HTR-8/SVneo (cell line): ENCODE results near the gene CYP46A1.

ENCODE experiments used
- DNase-seq: peaks from one replicate; pipeline ENCODE4 v3.0.0; 2011; ENCODE audit warnings: low spot score, mixed read lengths; ENCODE audit not compliant: insufficient read length
- FAIRE-seq: peaks from 2 replicates; lab custom pipeline; 2011; peaks lifted over from hg19 to GRCh38; lab: Jason Lieb, UNC

Gene CYP46A1

DNA sequence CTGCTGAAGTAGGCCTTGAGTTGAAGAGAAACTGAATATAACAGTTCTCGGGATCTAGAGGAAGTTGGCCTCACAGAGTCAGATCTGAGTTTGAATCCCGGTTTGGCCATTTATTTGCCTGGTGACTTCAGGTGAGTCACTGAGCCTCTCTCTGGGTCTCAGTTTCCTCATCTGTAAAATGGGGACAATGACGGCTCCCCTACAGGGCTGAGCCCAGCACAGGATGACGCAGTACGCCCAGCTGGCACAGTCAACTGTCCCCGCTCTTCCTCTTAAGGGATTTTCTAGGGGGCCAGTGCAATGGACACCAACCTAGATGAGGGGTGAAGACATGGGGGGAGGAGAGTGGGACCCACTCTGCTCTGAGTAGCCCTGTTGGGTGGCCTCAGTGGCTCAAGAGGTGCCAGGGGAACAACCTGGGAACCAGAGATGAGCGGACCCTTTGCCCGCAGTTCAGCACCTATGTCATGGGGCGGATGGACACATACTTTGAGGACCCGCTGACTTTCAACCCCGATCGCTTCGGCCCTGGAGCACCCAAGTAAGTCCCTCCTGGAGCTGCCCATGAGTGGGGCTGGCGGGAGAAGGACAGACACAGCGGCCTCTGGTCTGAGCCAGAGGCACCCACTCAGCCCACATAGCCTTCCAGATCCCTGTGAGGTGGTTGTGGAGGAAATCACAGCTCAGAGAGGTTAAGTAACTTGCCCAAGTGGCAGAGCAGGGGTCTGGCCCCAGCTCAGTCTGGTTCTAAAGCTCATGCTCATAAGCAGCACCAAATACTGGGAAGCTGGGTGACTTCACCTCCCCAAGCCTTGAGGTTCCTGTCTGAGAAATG, 41.1 kb downstream of the CYP46A1 start:
- DNase-seq (no peak), FAIRE-seq (no peak)

DNA sequence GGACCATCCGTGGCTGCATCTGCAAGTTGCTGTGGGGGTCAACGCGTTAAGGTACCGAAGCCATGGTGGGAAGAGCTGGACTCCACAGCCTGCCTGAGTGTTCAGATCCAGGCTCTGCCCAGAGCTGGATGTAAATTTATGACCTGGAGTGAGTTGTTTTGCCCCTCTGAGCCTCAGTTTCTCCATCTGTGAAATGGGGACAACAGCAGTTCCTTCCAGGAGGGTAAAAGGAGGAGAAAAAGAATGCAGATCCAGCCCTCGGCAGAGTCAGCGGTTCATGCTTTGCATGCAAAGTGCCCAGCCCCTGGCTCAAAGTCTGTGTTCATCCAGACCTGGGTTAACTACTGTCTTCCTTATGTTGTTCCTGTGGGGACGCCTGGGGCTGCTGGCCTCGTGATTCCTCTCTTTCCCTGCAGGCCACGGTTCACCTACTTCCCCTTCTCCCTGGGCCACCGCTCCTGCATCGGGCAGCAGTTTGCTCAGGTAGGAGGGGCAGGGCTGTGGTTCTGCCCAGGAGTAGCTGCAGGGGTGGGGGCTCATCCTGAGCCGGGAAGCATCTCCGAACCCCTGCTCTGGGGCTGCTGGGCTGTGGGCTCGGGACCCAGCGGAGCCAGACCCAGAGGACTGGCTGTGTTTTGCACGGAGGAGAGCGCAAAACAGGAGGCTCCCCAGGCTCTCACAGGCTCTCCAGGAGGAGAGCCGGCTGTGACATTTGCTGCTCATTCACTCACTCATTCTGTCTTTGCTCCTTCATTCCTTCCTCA, 41.9 kb downstream of the CYP46A1 start:
- DNase-seq = no peak
- no peak for FAIRE-seq

DNA sequence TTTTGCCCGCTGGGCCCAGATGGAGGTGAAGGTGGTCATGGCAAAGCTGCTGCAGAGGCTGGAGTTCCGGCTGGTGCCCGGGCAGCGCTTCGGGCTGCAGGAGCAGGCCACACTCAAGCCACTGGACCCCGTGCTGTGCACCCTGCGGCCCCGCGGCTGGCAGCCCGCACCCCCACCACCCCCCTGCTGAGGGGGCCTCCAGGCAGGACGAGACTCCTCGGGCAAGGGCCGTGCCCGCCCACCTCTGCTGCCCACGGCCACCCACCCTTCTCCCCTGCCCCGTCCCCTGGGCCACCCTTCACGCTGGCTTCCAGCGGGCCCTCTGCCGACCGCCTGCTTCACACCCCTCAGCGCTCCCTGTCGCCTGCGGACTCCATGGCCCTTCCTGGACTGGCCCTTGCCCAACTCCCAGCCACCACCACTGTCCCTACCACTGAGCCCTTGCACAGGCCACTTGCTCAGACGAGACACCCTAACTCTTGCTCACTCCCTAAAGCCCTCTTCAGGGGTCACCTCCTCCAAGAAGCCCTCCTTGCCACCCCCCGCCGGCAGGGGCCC, 42.5 kb downstream of the CYP46A1 start:
- FAIRE-seq (no peak), DNase-seq (no peak)

DNA sequence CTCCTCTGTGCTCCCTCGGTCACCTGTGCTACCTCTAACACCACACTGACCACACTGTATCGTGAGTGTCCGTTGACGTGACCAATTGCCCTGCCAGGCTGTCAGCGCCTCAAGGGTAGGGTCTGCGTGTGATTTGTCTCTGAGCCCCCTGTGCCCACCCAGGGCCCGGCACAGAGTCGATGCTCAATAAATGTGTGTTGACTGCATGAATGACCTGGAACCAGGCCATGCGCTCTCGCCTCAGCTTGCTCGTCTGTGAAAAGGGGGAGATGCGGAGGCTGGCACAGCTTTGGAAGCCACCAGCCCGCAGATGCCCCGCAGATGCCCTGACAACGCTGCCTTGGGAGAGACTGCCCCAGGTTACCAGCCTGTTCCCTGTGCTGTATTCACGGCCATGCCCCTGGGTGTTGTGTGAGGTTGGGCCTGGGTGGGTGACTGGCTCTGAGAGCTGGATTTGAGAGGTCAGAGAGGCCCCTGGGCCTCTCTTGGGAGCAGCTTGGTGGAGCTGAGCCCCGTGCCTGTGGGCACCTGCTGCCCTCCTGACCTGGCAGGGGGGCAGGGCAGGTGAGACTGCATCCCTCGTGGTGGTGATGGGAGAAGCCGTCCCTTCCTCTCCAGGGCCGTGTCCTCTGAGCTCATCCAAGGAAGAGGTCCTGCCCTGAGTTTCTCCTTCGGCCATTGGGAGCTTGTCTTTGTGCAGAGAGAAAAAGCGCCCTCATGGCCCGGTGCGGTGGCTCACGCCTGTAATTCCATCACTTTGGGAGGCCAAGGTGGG, 43.2 kb downstream of the CYP46A1 start:
- FAIRE-seq = no peak
- DNase-seq = no peak

DNA sequence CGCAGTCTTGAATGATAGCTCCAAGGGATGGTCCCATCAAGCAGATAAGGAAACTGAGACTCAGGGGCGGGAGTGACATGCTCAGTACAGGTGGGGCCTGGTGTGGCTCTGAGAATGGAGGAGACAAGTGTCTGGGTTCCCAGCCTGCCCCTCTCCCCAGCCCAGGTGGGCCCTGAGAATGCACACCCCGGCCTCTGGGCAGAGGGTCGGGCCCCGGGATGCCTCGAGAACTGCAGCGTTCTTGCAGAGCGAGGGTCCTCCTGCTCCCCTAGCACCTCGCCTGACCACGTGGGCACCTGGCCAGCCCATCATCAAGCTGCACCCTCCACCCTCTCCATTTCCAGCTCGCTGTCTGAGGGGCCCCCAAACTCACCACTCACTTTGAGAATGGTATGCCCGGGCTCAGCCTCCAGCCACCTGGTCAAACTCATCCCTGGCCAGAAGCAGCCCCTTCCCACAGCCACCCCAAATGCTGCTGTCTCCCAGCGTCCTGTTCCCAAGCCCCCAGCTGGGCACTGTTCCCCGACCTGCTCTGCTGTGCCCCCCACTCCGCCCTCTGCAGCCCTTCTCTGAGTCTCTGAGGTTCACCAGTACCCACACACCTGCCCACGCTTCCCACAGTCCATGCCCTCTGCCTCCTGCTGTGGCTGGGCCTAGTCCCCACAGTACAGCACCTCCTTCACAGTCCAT, 44.3 kb downstream of the CYP46A1 start:
- DNase-seq (no peak), FAIRE-seq (no peak)

DNA sequence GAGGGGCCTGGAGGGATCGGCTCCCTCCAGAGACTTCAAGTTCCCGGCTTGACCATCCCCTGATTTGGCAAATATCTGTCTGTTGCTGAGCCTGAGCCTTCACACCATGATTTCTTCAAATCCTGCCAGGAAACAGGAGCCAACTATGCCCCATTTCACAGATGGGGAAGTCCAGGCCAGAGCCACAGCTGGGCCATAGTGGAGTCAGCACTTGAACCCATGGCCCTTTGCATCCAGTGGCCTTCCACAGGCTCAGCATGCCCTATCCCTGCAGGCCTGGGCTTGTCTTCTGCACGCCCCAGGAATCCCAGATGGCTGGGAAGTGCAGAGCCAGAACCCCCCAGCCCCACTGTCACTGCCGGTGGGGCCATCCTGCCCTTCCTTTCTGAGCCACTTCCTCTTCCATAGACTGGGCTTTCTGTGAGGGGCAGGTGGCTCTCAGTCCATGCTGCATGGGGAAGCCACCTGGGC, 44.9 kb downstream of the CYP46A1 start:
- DNase-seq (no peak), FAIRE-seq (no peak)

DNA sequence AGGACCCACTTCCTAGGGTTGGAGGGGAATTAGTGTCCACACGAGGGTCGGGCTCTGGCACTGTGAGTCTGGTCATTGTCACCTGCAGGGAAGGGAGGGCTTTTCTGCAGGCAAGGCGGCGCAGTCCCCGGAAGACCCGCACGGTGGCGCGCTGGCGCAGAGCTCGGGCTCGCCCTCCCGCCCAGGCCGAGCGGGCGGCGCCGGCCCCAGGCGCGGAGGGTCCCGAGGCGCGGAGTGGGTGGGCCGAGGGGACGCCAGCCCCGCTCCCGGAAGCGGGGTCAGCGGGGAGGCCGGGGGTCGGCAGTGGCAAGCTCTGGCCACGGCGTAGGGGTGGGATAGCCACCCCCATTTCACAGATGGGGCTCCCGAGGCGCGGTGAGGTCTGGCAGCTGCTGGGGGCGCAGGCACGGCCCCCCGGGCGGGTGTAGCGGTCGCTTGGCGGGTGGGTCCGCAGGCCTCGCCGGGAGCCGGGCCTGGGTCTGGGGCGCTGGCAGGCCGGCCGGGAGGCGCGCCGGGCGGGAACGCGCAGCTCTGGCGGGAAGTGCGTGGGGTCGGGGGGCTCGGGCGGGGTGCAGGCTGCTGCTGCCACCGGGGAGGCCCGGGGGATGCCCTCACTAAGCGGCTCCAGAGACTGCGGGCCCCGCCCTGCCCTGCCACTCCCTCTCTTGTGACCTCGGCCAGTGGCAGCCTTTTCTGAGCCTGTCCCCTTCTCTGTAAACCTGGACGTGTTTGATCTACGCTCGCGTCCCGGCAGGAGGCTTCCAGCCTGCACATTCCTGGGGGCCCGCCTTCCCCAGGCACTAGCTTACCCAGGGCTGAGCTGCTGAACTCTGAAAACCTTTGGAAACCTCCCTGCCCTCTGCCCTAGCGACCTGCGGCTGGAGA, 46.1 kb downstream of the CYP46A1 start:
- FAIRE-seq = peak; percentile 79

DNA sequence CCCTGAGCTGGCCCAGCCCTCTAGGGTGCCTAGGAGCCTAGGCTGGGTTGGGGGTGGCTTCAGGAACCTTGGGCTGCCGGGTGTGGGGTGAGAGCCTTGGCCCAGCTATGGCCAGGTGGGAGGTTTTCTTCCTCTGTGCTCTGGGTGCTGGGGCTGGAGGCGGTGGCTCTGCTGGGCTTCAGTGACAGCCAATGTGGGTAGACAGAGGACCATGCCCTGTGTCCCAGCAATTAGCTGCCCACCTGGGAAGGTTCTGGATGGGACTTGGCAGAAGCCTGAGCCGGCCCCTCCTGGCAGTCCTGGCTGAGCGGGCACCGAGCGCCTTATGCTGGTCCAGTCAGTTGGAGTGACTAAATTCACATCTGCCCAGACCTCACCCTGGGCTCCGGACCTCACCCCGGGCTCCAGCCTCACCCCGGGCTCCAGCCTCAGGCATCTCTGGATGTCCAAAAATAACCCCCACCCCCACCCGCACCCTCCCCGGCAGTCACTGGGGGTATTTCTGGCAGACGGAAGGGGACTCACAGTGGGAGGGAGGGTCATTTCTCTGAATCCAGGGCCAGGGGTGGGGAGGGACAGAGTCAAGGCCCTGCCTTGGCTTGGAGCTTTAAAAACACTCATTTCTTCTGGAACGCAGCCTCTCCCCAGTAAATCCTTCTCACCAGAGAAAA, 46.9 kb downstream of the CYP46A1 start:
- DNase-seq = no peak
- FAIRE-seq = no peak

More for the DNA sequence above, 46.1 kb downstream of the CYP46A1 start:
- peak; percentile 79 for DNase-seq

DNA sequence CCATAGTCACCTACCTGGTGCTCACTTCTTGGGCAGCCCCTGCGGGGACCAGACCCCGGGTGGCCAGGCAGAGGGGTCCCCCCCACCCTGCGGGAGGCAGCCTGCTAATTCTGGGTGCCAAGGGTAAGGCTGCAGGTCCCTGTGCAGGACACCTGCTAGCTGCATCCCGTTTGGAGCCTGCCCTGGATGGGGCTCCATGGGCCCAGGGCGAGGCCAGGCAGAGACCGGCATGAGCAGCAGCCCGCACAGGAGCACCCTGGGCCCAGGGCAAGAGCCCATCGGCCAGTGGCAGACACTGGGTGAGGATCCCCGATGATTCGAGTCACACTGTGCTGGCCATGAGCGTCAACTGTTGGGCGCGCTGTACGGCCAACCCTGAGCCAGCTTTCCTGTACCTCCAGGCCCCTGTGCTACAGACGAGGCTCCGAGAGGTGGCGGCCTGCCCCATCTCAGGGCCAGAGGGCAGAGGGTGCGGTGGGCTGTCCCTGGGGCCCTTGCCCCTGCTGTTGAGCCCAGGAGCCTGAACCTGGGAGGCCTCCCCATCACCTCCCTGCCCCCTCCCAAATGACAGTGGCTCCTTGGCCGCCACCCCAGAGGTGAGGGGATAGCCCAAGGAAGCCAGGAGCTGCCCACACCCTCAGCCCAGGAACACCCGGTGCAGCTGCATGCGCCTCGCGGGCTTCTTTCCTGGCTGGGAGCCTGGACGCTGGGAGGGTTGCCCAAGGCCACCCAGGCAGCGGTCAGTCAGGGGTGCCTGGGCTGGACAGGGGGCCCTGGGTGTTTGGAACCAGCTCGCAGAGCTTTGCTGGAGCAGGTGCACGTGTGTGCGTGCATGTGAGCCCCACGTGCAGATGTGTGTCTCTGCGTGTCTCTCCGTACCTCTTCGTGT, 47.7 kb downstream of the CYP46A1 start:
- FAIRE-seq = no peak
- no peak for DNase-seq

DNA sequence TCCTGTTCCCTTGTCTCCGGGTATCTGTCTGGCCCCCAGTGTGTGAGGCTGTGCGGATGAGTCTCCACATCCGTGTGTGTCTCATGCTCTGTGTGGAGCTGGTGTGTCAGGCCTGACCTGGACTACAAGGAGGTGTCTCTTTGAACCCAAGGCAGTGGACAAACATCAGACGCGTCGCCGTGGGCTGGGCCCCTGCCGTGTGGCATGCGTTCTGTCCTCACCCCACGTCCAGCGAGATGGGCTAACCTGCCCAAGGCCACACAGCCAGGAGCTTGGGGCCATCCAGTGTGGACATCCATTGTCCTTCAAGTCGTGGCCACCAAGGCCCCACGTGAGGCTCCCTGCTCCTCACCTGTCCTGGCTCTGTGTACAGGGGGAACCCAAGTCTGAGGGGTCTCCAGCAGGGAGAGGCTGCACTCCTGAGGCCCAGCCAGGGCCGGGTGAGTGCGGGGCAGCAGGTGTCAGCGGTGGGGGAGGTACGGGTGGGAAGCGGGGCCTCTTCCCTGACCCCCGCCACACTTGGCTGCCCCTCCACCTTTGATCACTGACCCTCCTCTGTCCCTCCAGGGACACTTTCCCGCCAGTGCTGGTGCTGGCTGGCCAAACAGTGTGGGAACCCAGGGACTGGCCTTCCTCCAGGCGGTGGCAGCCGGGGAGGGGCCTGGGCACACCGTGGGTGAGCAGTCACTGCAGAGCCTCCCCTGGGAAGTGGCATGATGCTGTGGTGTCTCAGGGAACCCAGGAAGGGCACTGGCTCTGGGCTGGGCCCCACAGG, 48.5 kb downstream of the CYP46A1 start:
- DNase-seq (no peak), FAIRE-seq (no peak)

DNA sequence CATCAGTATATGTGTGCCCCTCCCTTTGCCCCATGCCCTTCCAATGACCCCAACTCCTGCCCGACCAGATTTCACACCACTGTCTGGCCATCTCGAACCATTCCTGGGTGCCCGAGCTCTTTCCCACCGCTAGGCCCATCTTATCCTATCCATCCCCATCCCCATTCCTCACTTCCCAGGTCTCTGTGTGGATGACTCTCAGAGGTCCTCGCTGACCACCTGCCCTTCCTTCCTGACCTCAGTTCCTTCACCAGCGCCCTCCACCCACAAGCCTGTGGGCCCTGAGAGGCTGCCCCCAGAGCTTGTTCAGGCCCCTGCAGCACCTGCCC, 49.1 kb downstream of the CYP46A1 start:
- DNase-seq (no peak), FAIRE-seq (no peak)

DNA sequence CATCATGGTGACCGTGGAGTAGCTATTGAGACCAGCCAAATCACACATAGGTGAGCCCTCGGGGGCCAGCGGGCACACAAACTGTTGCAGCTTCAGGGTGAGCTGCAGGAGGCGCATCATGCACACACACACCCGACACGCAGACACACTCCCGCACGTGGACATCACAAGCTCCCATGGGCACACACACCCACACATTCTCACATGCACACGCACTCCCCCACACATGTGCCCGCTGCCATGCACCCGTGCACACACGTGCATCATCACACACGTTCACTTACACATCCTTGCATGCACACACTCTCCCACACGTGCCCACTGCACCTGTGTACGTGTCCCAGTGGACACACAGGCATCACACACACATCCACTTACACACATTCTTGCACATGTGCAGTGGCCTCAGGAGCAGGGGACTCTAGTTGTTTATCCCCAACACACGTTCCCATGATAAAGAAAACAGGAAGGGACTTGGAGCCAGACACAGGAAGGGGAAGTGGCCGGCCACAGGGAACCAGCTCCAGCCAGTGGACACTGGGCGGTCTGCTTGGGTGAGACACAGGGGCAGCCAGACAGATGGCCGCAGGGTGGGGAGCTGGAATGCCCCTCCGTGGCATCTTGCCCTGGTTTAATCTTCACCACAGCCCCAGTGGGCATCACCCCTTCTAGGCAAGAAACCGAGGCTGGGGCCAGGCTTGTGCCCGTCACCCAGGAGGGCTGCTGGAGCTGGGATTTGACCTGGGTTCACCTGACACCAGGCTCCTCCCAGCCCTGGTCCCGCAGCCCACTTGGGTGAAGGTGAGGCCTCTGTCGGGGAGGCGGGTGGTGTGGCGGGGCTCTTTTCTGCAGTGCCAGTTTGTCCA, 49.7 kb downstream of the CYP46A1 start:
- peak; percentile 94 for FAIRE-seq

DNA sequence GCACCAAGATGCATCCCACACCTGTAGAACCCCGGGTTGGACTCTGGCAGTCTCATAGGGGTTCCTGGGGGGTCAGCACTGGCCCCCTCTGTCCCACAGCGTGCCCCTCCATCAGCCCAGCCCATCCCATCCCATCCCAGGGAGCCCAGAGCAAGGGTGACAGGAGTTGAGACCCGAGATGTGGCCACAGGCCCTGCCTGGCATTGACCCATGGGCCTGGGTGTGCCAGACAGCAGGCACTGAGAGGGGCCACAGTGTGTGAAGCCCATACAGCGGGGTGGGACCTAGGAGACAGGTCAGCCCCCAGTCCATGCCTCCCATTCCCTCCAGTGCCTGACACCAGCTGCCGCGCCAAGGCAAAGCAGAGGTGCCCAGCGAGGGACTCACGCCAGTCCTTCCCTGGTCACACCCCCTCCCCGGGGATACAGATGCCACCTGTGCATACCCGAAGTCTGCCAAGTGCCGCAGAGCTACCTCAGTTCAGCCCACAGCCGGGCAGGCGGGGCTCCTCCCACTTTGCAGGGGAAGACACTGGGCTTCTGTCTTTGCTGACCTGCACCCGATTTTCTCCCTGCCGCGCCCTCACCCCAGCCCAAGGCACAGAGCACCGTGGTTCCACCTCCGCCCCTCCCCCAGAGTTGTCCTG, 50.4 kb downstream of the CYP46A1 start:
- no peak for FAIRE-seq
- no peak for DNase-seq

More for the DNA sequence above, 49.7 kb downstream of the CYP46A1 start:
- no peak for DNase-seq

DNA sequence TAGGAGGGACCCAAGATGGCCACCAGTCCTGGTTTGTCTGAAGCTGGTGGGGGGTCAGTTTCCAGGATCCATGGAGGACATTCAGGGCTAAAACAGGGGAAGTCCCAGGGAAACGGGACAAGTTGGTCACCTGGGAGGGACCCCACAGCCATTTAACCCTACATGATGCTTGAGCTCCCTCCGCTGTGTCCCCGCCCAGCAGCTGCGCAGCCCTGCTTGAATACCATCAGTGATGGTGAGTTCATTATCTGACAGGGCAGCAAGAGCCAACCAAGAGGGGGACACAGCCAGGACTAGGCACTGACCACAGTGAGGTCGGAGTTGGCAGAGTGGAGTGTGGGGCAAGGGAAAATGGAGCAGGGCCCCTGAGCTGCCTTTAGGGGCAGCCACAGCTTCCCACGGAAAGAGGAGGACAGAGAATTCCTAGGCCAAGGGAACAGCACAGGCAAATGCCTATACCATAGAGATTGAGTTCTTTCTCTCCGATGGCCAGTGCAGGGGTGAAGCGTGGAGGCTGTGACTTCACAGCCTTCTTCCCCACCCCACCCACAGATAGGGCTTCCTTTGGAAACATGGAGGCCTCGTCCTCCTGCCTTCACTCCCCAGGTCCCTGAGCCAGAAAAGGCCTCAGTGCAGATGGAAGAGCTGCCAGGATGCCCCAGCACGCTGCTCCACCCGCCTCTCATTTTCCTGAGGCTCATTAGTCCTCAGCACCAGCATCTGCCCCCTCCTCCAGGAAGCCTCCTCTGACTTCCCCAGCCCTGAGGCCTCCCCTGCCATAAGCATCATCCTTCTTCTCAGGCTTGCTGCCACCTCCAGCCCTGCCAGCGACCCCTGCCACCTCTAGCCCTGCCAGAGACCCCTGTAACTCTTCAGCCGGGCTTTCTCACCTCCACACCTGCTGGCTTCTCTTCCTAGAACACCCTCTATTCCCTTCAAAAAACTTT, 51.4 kb downstream of the CYP46A1 start:
- FAIRE-seq (no peak), DNase-seq (no peak)
